GM21529 (cell line): Measurements from ENCODE around the gene NDUFA12.

Experiments
- ATAC-seq: cut with Tn5 transposase; IDR thresholded peaks from one replicate; pipeline ENCODE4 v1.9.1; 2021; ENCODE audit not compliant: unreplicated experiment

The NDUFA12 gene

GRCh38 chr12:94942663-94943062 lies 60.8 kb downstream of the NDUFA12 start:
- ATAC-seq = no peak

GRCh38 chr12:94941440-94941862 lies 62.0 kb downstream of the NDUFA12 start:
- no peak for ATAC-seq

- ATAC-seq = no peak
These were observed 62.7 kb downstream of the NDUFA12 start for GRCh38 chr12:94940771-94941170.

- ATAC-seq = no peak
These were observed 64.9 kb downstream of the NDUFA12 start for GRCh38 chr12:94938583-94938982.

- no peak for ATAC-seq
These were observed 72.7 kb downstream of the NDUFA12 start for GRCh38 chr12:94930772-94931171.

GRCh38 chr12:94930216-94930654 lies 73.3 kb downstream of the NDUFA12 start:
- no peak for ATAC-seq

- ATAC-seq = no peak
These were observed 73.7 kb downstream of the NDUFA12 start for GRCh38 chr12:94929780-94930179.

- no peak for ATAC-seq
These were observed 77.8 kb downstream of the NDUFA12 start for GRCh38 chr12:94925729-94926128.

GRCh38 chr12:94925206-94925605 lies 78.3 kb downstream of the NDUFA12 start:
- no peak for ATAC-seq

- no peak for ATAC-seq
These were observed 80.9 kb downstream of the NDUFA12 start for GRCh38 chr12:94922561-94922960.
